CD4-positive, alpha-beta memory T cell (primary cell): ENCODE data around the gene ALCAM. TPM values are rescaled to one million over a fixed set of nuclear protein-coding genes. Genes with fewer than 3 reads are reported as not detected.

Experiments used
- CTCF ChIA-PET: fragments of 350-600 bp; sonication (Branson Sonifier 250); formaldehyde crosslinking; loops from one replicate; lab custom pipeline; 2021; ENCODE audit warnings: inconsistent platforms; ENCODE audit not compliant: partially characterized antibody; lab: Charles Lee
- POLR2A ChIA-PET: fragments of 350-600 bp; sonication (Branson Sonifier 250); formaldehyde crosslinking; loops from one replicate; lab custom pipeline; 2021; ENCODE audit not compliant: partially characterized antibody; lab: Charles Lee
- DNase-seq, 5 donors: peaks; one replicate each; pipeline versions ENCODE4 v3.0.0 to v3.0.0-alpha.2; 2020 to 2022; ENCODE audit warnings: mixed read lengths in 1 of 5
- H3K27ac ChIP-seq: one replicate; pipeline ENCODE4 v1.7.0; 2013; ENCODE audit warnings: low read depth, low read length
- H3K27me3 ChIP-seq: 2 replicates; pipeline ENCODE4 v1.7.0; 2013; ENCODE audit warnings: mild to moderate bottlenecking, low read length, moderate library complexity; ENCODE audit not compliant: insufficient read depth
- H3K36me3 ChIP-seq: 2 replicates; pipeline ENCODE4 v1.7.0; 2013; ENCODE audit warnings: mild to moderate bottlenecking, low read length, moderate library complexity; ENCODE audit not compliant: insufficient read depth
- H3K4me1 ChIP-seq: 2 replicates; pipeline ENCODE4 v1.7.0; 2013; ENCODE audit warnings: mild to moderate bottlenecking, low read length, moderate library complexity; ENCODE audit not compliant: insufficient read depth
- H3K4me3 ChIP-seq, 2 donors: one replicate each; pipeline ENCODE4 v1.7.0; 2013; ENCODE audit warnings: low read length in 2 of 2, mild to moderate bottlenecking in 1 of 2
- H3K9me3 ChIP-seq, 2 donors: one replicate each; pipeline ENCODE4 v1.7.0; 2013; ENCODE audit warnings: low read length in 2 of 2, control low read depth in 1 of 2; ENCODE audit not compliant: control insufficient read depth in 1 of 2
- H3K27ac Mint-ChIP-seq, 7 donors: one replicate each; pipeline ENCODE4 v1.8.0; 2020 to 2021; ENCODE audit warnings: mixed read lengths in 7 of 7, mild to moderate bottlenecking in 6 of 7, inconsistent platforms in 3 of 7, moderate library complexity in 3 of 7
- H3K27me3 Mint-ChIP-seq, 2 donors: one replicate each; pipeline ENCODE4 v1.8.0; 2020 to 2021; ENCODE audit warnings: mixed read lengths in 2 of 2
- H3K36me3 Mint-ChIP-seq, 2 donors: one replicate each; pipeline ENCODE4 v1.8.0; 2020 to 2021; ENCODE audit warnings: mixed read lengths in 2 of 2, inconsistent platforms in 1 of 2, mild to moderate bottlenecking in 1 of 2
- H3K4me1 Mint-ChIP-seq, 4 donors: one replicate each; pipeline ENCODE4 v1.8.0; 2020 to 2021; ENCODE audit warnings: mixed read lengths in 4 of 4, mild to moderate bottlenecking in 1 of 4
- H3K4me3 Mint-ChIP-seq, 8 donors: one replicate each; pipeline ENCODE4 v1.8.0; 2020 to 2021; ENCODE audit warnings: mixed read lengths in 8 of 8, mild to moderate bottlenecking in 7 of 8, moderate library complexity in 6 of 8, inconsistent platforms in 3 of 8
- H3K9me3 Mint-ChIP-seq, 8 donors: one replicate each; pipeline ENCODE4 v1.8.0; 2020 to 2021; ENCODE audit warnings: mixed read lengths in 8 of 8, mild to moderate bottlenecking in 5 of 8, inconsistent platforms in 3 of 8, moderate library complexity in 1 of 8
- intact Hi-C: fragments of 100-400 bp; cut with micrococcal nuclease; formaldehyde crosslinking; loops from one replicate; pipeline ENCODE4 v1.15.1; 2023
- polyA plus RNA-seq, 2 donors: library from polyadenylated mRNA; unstranded; fragments of 300-500 nt; fragmentation: Illumina TruSeq; gene quantifications; one replicate each; pipeline ENCODE4 v1.2.3, GENCODE V29; 2021
- total RNA-seq, 2 experiments: library from RNA; stranded (reverse); gene quantifications; one replicate each; pipeline ENCODE4 v1.2.3, GENCODE V29; 2021

The ALCAM gene
- total and polyA plus RNA-seq, 4 experiments from 2014 or later = 5.5 to 10.6 (median 8.6) TPM

- POLR2A ChIA-PET = no interaction called here
- Mint-ChIP-seq H3K4me3 (no peak overlapping the region), H3K9me3 (peaks cover 0 to 27% (median 12%) of the 10 kb centered on the region in 8 donors), H3K36me3 (peaks cover 10 to 22% of the 10 kb centered on the region in 2 donors), H3K4me1 (no peaks in the 10 kb centered on the region), H3K27ac (no peak overlapping the region), H3K27me3 (no peaks in the 10 kb centered on the region)
- intact Hi-C loops = no loop called here
- Histone ChIP-seq H3K27me3 (no peaks in the 10 kb centered on the region), H3K9me3 (no peaks in the 10 kb centered on the region), H3K4me1 (no peaks in the 10 kb centered on the region), H3K36me3 (no peaks in the 10 kb centered on the region), H3K4me3 (no peak overlapping the region), H3K27ac (no peak overlapping the region)
- no peak for DNase-seq
- CTCF ChIA-PET = no interaction called here
Measured at GRCh38 chr3:105493305-105493892, 126.7 kb downstream of the ALCAM start.

- no peak overlapping the region for H3K4me3 ChIP-seq
- peaks cover 6 to 21% of the 10 kb centered on the region in 2 donors for H3K36me3 Mint-ChIP-seq
- H3K4me1 Mint-ChIP-seq = no peaks in the 10 kb centered on the region
- no peaks in the 10 kb centered on the region for H3K4me1 ChIP-seq
- no peak overlapping the region for H3K27ac ChIP-seq
- ChIA-PET POLR2A (no interaction called here), CTCF (no interaction called here)
- no peaks in the 10 kb centered on the region for H3K27me3 Mint-ChIP-seq
- intact Hi-C loops = no loop called here
- no peaks in the 10 kb centered on the region for H3K27me3 ChIP-seq
- DNase-seq = no peak
- H3K9me3 ChIP-seq = no peaks in the 10 kb centered on the region
- no peak overlapping the region for H3K27ac Mint-ChIP-seq
- no peak overlapping the region for H3K4me3 Mint-ChIP-seq
- H3K9me3 Mint-ChIP-seq = peaks cover 0 to 17% (median 9%) of the 10 kb centered on the region in 8 donors
- no peaks in the 10 kb centered on the region for H3K36me3 ChIP-seq
Measured at GRCh38 chr3:105495021-105495420, 128.3 kb downstream of the ALCAM start.

- Histone ChIP-seq H3K27ac (no peak overlapping the region), H3K36me3 (no peaks in the 10 kb centered on the region), H3K9me3 (no peaks in the 10 kb centered on the region), H3K4me1 (no peaks in the 10 kb centered on the region), H3K4me3 (no peak overlapping the region), H3K27me3 (no peaks in the 10 kb centered on the region)
- no peak for DNase-seq
- no peak overlapping the region for H3K27ac Mint-ChIP-seq
- CTCF ChIA-PET = interaction anchor here (0.6 to 1.2 kb wide), 2 partner anchors 21 to 25 kb away, joined by 4 read pairs; no protein-coding TSS in a partner anchor
- POLR2A ChIA-PET = no interaction called here
- intact Hi-C loops = no loop called here
- peaks cover 0 to 5% (median 2%) of the 10 kb centered on the region in 8 donors for H3K9me3 Mint-ChIP-seq
- no peaks in the 10 kb centered on the region for H3K4me1 Mint-ChIP-seq
- H3K36me3 Mint-ChIP-seq = peaks cover 4 to 14% of the 10 kb centered on the region in 2 donors
- no peak overlapping the region for H3K4me3 Mint-ChIP-seq
- H3K27me3 Mint-ChIP-seq = no peaks in the 10 kb centered on the region
Measured at GRCh38 chr3:105496343-105496742, 129.6 kb downstream of the ALCAM start.

- CTCF ChIA-PET = interaction anchor here (1.2 kb wide), 1 partner anchor 20 kb away, joined by 4 read pairs; no protein-coding TSS in a partner anchor
- Mint-ChIP-seq H3K4me3 (no peak overlapping the region), H3K4me1 (no peaks in the 10 kb centered on the region), H3K36me3 (peaks cover 0 to 7% of the 10 kb centered on the region in 2 donors), H3K27ac (no peak overlapping the region), H3K9me3 (peaks cover 0 to 2% (median 0%) of the 10 kb centered on the region in 8 donors), H3K27me3 (no peaks in the 10 kb centered on the region)
- no peak for DNase-seq
- H3K27ac ChIP-seq = no peak overlapping the region
- H3K4me3 ChIP-seq = no peak overlapping the region
- no peaks in the 10 kb centered on the region for H3K9me3 ChIP-seq
- no peaks in the 10 kb centered on the region for H3K36me3 ChIP-seq
- POLR2A ChIA-PET = no interaction called here
- no peaks in the 10 kb centered on the region for H3K4me1 ChIP-seq
- intact Hi-C loops = no loop called here
- H3K27me3 ChIP-seq = no peaks in the 10 kb centered on the region
Measured at GRCh38 chr3:105497386-105497785, 130.7 kb downstream of the ALCAM start.

GRCh38 chr3:105499961-105500360 lies 133.3 kb downstream of the ALCAM start:
- ChIA-PET CTCF (no interaction called here), POLR2A (no interaction called here)
- no peaks in the 10 kb centered on the region for H3K36me3 ChIP-seq

GRCh38 chr3:105502333-105502732 lies 135.6 kb downstream of the ALCAM start:
- H3K36me3 Mint-ChIP-seq = no peaks in the 10 kb centered on the region
- no peaks in the 10 kb centered on the region for H3K9me3 ChIP-seq
- H3K27ac ChIP-seq = no peak overlapping the region
- no peak overlapping the region for H3K4me3 Mint-ChIP-seq
- no peaks in the 10 kb centered on the region for H3K36me3 ChIP-seq
- no peak overlapping the region for H3K4me3 ChIP-seq
- intact Hi-C loops = no loop called here
- H3K4me1 ChIP-seq = no peaks in the 10 kb centered on the region
- no peaks in the 10 kb centered on the region for H3K27me3 Mint-ChIP-seq
- no peaks in the 10 kb centered on the region for H3K9me3 Mint-ChIP-seq
- CTCF ChIA-PET = no interaction called here
- no peaks in the 10 kb centered on the region for H3K4me1 Mint-ChIP-seq
- H3K27ac Mint-ChIP-seq = no peak overlapping the region
- no peak for DNase-seq
- H3K27me3 ChIP-seq = no peaks in the 10 kb centered on the region
- POLR2A ChIA-PET = no interaction called here

More at GRCh38 chr3:105499961-105500360, 133.3 kb downstream of the ALCAM start:
- H3K9me3 ChIP-seq = no peaks in the 10 kb centered on the region
- no peaks in the 10 kb centered on the region for H3K9me3 Mint-ChIP-seq
- no peak overlapping the region for H3K4me3 Mint-ChIP-seq
- intact Hi-C loops = no loop called here
- H3K27me3 Mint-ChIP-seq = no peaks in the 10 kb centered on the region
- no peaks in the 10 kb centered on the region for H3K4me1 Mint-ChIP-seq
- no peaks in the 10 kb centered on the region for H3K4me1 ChIP-seq
- no peaks in the 10 kb centered on the region for H3K27me3 ChIP-seq
- no peak overlapping the region for H3K27ac ChIP-seq
- peaks cover 0 to under 1% of the 10 kb centered on the region in 2 donors for H3K36me3 Mint-ChIP-seq
- no peak for DNase-seq
- no peak overlapping the region for H3K27ac Mint-ChIP-seq
- H3K4me3 ChIP-seq = no peak overlapping the region

GRCh38 chr3:105503191-105503593 lies 136.5 kb downstream of the ALCAM start:
- intact Hi-C loops = no loop called here
- no peaks in the 10 kb centered on the region for H3K36me3 ChIP-seq
- H3K27ac Mint-ChIP-seq = no peak overlapping the region
- H3K27me3 Mint-ChIP-seq = no peaks in the 10 kb centered on the region
- no peaks in the 10 kb centered on the region for H3K27me3 ChIP-seq
- CTCF ChIA-PET = interaction anchor here (3.0 kb wide), 1 partner anchor 16 kb away, joined by 17 read pairs; no protein-coding TSS in a partner anchor
- POLR2A ChIA-PET = no interaction called here
- no peaks in the 10 kb centered on the region for H3K36me3 Mint-ChIP-seq
- no peaks in the 10 kb centered on the region for H3K4me1 Mint-ChIP-seq
- no peak overlapping the region for H3K4me3 ChIP-seq
- H3K4me1 ChIP-seq = no peaks in the 10 kb centered on the region
- no peaks in the 10 kb centered on the region for H3K9me3 ChIP-seq
- H3K27ac ChIP-seq = no peak overlapping the region
- no peak for DNase-seq
- no peak overlapping the region for H3K4me3 Mint-ChIP-seq
- H3K9me3 Mint-ChIP-seq = no peaks in the 10 kb centered on the region
